T-helper 22 cell (primary cell): ENCODE results near the gene RPTOR.

Source experiments
- DNase-seq: peaks from one replicate; pipeline ENCODE4 v3.0.0-alpha.2; 2020; ENCODE audit warnings: low read depth

RPTOR gene

DNA sequence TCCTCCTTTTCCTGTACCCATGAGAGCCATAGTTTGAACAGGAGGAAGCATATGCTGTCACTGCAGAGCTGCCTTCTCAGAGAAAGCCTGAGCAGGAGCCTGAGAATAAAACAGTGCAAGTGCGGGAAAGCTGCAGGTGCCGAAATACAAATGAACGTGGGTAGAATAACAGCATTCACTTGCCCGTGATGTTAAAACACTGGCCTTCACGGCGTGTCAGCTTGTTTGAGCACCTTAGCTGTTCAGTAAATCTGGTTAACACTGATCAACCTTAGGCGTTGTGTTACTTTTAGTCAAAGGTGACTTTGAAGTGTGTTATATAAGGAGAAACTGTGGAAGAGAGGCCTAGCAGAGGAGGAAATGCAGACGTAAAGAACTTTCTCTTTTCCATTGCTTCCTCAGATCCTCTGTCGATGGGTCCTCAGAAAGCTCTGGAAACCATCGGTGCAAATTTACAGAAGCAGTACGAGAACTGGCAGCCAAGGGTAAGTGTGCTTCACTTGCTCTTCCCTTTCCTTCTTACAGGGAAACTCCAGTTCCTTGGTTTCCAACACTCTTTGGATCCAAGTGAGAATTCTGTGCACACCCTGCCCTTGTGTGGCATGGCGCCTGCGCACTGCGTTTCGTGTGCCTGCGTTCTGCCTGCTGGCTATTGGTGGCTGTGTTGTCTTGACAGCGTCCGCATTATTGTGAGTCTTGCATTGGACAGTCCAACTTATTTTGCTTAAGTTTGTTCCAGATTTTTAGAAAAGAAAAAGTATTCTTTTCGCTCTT is 98.9 kb downstream of the RPTOR start:
- DNase-seq: no peak

DNA sequence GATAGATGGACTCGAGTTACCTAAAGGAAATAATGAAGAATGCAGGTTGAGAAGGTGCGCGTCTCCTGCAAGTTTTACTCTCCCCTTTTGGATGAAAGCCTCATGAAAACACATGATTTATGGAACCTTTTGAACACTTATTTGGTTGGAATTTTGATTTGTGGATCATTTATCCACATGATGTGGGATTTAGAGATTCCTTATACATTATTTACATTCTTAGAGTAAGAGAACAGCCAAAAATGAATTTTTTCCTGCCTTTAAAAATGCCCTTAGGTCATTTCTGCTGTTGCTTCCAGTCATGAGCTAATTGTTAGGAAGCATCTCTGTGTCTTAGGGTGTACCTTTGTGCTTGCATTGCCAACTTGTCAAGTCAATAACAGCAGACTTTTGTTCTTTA is 99.9 kb downstream of the RPTOR start:
- DNase-seq: no peak

DNA sequence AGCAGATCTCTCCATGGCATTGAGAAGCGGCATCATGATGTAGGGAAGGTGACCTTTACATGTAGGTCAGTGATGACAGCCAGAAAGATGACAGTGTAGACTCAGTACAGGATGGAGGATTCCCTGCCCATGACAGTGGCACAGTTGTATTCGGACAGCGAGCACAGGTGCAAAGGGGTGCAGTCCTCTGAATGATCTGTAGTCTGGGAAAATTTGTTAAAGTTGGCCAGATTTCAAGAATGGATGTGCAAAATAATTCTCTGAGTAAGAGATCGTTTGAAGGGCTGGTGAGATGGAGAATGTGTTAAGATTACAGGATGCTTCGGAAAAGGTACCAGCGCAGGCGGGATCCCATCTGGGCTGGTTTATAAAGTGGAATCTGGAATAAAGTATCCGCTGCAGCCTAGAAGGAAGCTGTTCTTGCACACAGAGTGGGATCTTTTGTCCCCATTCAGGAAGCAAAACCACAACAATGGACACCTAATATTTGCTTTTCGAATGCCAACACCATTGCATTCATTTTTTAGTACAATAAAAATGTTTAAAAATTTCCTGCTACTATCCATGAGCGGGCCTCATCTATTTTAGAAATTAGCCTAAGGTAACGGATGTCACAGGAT is 101.2 kb downstream of the RPTOR start:
- DNase-seq: no peak

DNA sequence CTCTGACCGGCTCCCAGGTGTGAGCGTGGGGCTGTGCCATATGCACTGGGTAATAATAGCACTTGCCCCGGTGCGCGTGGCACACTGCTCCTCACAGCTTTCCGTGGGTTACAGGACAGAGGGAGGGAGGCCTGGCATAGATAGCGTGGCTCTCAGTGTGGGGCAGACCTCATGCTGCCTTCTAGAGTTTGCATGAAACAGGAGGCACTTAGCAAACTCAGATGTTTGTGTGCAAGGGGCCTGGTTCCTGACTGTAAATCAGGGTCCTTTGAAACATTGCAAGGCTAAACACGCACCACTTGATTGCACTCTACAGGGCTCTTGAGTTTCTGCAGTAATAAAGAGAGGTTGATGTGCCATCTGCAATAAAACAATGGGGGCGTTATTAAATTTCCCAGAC is 101.7 kb downstream of the RPTOR start:
- no peak for DNase-seq

DNA sequence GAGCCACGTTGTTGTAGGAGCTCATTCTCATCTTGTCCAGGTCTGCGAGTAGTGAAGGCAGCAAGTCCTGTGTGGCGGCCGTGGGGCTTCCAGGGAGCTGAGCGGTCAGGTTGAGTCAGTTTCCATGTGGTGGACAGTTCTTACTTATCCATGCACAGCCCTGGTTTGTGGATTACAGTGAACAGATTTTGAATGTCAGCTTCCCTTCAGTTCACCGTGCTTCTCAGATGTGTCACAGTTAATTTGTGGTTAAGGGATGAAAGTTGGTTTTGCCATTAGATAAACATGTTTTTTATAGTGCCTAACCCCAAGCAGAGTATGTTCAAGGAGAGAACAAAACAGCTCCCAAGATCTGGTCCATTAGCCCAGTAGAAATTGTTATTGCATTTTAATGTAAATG is 103.1 kb downstream of the RPTOR start:
- DNase-seq: no peak

DNA sequence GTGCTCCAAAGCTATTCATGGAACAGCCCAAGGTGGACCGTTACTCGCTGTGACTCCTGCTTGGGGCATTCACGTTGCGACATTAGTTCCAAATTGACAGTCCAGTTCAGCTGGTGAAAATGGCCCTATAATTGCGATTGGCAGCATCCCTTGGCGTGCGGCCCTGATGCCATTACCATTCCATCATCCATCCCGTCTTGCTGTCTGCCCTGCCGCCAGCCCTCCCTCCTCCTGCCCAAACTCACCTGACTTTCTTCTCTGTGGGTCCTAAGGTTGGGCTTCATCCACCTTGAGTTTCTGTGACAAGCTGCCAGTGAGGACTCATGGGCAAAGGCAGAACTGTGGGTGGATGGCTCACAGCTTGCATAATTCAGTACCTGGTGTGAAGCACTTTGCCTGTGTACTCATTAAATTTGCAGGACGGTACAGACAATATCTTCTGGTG is 104.6 kb downstream of the RPTOR start:
- DNase-seq: no peak

DNA sequence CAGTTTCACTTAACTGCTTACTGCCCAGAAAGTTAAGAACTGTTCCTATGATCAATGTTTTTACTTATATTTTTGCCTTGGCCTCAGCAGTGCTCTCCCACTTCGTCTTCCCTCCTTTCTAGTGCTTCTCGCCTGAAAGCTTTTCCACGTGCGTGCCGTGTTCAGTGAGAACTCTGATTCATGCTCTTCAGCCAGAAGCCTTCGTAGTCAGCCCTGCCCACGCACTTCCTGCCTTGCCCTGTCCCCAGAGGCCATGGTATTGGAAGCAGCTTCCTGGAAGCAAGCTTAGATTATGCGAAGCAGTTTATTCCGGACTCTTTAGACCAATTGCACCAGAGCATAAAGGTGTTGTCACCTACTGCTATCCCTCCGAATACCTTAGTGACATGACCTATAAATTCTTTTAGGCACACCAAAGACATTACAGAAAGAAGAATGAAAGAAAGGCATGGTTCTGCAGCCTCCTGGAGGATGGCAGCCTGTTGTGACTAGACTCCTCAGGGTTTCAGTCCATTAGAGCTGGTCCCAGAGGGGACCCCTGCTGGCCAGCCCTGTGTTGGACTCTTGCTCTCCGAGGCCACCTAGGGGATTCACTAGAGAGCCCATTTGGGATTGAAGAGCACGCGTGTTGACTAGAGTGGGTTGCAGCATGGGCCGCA is 105.2 kb downstream of the RPTOR start:
- peak; percentile 21 for DNase-seq

DNA sequence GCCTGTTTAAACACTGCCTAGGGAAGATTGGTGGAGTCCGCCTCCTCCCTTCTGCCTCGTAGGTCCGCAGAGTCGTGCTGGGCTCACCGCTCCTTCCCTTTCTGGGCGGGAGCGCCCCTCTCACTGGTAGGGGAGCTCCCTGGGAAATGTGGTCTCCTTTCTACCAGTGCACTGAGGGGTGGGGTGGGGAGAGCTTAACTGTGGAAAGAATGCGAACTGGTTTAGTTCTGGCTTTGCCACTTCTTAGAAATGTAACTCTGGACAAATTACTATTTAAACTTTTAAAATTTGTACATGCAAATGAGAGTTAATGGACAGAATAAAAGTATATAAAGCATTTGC is 105.7 kb downstream of the RPTOR start:
- DNase-seq: no peak

DNA sequence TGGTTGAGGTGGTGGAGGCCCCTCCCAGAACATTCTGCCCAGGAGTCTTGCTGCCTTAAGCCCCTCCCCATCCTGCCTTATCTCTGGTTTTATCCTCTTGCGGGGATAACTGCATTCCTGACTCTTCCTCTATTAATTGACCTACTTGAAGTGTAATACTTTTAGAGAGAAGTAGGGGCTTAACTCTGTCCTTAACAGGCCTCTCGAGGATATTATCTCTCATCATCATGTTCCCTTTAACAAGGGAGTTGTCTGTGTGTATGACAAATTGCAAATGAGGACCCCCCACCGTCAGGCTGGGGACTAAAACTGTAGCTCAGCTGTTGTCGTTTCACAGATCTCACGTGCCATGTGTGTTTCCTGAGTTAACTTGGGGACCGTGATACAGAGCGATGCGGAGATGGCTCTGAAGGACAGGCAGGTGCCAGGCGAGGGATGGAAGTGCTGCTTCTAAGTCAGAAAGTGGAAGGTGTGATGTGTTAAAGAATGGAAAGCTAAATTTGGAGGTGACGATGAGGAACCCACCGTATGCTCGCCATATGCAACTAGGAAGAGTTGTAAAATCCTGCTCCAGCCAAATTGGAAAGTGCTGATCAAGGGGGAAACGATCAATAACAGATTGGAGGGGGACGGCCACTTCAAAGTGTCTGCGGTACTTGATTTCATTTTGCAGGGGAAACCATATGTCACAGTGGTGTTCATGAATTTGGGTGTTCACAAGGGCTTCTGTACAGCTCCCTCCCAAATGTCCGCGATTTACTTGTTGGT is 106.3 kb downstream of the RPTOR start:
- no peak for DNase-seq

DNA sequence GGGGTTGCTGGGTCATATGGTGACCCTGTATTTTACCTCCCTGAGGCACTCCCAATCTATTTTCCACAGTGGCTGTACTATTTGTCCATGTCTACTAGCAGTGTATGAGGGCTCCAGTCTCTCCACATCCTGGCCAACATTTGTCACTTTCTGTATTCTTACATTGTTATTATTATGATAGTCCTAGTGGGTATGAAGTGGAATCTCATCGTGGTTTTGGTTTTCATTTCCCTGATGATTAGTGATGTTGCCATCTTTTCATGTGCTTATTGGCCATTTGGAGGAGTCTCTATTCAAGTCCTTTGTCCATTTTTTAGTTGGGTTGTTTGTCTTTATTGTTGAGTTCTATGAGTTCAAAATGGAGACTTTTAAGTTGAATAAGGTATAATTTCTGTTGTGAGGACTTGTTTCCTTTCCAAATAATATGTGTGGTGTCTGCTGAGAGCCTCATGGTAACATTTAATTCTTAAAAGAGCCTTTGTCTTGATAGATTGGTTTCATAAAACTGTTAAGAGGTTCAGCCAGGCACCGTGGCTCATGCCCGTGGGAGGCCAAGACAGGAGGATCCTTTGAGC is 108.2 kb downstream of the RPTOR start:
- no peak for DNase-seq

DNA sequence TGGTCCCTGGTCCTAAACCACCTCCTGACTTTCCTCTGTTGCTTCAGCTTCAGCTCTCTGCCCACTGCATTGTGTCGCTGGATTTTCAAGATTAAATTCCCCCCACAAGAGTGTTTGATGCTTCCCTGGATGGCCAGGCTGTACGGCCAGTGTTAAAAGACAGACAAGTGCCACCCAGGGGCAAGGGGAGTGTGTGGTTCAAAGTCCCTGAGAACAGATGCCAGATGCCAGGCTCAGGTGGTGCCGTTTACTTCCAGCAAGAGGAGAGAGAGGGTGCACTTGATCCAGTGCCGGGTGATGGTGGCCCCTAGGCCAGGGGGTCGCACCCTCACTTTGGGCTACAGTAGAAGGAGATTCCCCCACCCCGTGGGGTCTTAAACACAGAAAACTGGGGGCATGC is 109.2 kb downstream of the RPTOR start:
- DNase-seq: no peak

DNA sequence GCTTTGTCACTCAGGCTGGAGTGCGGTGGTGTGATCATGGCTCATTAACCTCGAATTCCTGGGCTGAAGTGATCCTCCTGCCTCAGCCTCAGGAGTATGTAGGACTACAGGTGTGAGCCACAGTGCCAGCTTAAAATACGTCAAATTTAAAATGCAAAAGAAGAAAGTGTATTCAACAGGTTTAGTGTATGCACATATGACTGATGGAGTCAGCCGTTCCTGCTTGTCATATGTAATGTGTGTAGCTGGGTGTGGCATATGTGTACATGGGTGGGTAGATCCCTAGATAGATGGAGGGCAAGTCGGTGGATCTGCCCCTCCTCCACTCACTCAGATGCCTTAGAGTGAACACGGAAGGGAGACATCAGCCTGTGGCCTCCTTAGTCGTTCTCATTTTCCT is 111.0 kb downstream of the RPTOR start:
- no peak for DNase-seq

DNA sequence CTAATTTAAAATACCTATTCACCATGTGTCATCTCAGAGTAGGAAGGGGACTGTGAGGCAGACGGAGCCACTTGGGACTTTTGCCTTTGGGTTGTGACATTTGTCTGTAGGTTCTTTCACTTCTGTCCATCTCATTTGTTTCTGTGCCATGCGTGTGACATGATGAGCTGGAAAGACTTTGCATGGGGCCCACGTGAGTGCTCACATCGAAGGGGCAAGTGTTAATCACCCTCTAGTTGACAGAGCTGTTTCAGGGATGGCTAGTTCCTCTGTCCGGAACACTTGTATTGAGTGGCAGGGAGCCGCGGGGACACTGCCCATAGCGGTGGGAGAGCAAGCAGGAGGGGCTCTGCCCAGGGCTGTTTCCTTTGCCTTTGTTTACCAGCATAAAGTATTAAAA is 112.0 kb downstream of the RPTOR start:
- DNase-seq: no peak

DNA sequence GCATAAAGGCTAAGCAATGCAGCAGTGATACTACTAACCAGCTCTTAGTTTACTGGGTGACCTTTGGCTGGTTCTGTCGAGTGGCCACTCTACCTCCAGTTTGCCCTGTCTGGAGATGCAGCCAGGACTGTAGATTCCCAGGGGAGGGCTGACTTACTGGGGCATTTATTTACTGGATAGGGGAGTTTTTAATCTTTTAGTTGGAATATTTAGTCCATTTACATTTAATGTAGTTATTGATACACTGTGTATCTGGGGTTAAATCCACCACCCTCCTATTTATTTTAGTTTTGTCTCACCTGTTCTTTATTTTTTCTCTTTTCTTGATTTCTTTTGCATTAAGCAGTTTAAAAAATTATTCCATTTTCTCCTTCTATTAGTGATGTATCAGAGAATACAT is 112.9 kb downstream of the RPTOR start:
- no peak for DNase-seq

DNA sequence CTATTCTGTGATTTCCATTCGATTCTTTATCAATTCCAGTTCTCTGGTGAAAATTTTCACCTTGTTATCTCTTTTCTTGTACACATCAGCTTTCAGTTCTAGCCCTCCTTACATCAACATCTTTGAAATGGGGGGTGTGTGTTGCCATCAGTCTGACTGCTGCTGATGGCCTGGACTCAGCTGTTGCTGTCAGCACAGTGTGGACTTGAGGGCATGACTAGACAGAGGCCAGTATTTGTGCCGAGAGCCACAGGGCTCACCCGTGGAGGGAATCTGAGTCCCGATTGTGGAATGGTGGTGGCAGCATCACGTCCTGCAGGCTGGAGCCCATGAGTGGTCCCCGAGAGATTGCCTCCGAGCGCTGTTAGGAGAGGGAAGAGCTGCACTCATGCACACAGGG is 114.2 kb downstream of the RPTOR start:
- no peak for DNase-seq

DNA sequence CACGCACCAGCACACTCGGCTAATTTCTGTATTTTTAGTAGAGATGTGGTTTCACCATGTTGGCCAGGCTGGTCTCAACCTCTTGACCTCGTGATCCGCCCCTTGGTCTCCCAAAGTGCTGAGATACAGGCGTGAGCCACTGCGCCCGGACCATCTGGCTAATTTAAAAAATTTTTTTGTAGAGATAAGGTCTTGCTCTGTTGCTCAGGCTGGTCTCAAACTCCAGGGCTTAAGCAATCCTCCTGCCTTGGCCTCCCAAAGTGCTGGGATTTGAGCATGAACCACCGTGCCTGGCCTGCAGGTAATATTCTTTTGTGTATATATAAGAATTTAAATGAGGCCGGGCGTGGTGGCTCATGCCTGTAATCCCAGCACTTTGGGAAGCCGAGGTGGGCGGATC is 115.0 kb downstream of the RPTOR start:
- DNase-seq: no peak

DNA sequence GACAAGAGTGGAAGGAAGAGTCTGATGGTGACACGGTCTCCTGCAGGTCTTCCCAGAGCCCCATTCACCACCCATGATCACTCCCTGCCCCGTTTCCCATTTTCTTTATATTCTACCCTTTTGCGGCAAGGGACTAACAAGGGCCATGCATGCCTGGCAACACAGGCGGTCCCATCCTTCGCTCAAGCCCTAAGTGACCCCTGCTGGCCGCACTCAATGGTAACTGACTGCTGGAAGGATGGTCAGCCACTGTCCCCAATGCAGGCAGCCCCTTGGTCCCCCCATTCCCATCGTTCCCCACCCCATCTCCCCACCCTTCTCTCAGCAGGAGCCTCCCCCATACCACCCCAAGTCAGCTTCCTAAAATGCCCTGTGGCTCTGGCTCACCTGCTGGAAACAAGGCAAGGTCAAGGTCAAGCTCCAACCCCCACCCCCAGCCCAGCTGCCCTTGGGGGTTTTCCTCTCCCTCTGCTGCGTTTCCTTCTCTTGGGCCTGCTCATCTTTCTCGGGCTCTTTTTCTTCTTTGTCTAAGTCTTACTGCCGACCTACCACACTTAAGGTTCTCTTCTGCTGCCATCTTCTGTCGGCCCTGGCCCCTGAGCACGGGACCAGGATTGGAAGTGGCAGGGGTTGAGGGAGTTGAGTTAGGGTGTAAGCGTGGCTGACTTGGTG is 116.0 kb downstream of the RPTOR start:
- no peak for DNase-seq

DNA sequence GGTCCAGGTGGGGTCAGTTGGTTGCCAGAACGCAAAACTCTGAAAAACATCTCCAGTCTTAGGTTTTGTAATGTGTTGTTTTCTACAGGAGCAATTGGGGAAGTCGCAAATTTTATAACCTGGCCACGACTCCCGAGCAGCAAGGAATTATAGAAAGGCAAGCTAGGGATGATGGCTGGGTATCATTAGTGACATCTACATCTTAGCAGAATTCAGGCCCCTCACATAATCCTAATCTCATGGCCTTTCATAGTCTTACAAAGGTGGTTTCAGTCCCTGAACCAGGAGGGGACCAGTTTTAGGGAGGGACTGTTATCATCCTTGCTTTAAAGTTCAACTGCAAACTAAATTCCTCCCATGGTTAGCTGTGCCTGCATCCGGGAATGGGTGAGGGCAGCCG is 117.9 kb downstream of the RPTOR start:
- DNase-seq: no peak

DNA sequence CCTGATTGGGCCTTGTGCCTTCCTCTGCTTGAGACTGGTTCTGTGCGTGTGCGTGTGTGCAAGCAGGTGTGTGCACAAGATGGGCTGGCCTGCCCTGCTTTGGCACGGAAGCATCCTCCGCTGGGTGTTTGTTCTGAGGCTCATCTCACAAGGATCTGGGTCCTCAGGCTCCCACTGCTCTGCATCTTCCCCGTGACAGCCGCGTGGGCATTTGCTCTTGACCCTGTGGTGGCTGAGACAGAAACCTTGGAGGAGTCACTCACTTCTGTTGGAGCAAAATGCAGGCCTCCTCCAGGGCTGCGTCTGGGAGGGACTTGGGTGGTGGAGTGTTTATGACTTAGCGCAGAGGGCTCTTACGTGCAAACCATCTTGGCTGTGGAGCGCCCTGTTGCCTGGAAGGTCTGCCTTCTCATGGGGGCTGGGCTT is 119.2 kb downstream of the RPTOR start:
- DNase-seq: no peak

DNA sequence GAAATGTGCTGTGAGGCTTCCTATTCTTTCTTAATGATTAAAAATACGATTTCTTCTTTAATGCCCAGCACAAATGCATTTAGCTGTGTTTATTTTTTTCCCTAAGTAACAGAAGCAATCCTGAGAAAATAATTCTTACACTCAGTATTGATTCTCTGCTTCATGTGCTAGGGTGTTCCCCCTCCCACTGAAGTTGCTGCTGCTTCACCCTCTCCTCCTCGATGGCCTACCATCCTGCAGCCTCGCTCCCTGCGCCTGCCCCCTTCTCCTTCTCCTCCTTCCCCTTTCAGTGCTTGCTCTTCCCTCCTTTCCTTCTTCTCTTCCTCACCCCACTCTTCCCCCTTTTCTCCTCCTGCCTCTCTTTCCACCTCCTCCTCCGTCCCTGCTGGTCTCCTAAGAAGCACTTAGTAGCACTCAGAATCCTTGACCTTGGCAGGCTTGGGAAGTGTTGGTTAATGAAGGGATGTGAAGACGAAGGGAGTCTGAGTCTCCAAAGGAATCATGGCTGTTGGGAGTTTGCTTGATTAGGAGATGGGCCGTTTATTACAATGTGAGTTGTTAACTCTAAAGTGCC is 119.7 kb downstream of the RPTOR start:
- DNase-seq: no peak

DNA sequence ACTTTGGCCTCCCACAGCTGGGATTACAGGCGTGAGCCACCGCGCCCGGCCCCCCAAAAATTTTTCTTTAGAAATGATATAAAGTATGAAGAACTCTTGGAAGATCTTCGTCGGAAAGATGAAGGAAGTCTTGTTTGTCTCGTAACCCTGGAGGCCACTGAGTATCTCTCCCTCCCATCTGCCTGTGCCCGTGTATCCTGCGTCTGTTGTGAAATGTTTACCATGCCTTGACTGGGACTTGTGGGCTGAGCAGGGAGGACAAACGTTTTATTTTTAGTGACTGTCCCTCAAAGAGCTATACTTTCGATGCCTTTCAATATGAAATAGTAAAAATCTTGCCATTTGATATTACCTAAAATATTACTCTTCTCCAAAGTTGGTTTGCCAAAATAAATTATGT is 121.2 kb downstream of the RPTOR start:
- no peak for DNase-seq

DNA sequence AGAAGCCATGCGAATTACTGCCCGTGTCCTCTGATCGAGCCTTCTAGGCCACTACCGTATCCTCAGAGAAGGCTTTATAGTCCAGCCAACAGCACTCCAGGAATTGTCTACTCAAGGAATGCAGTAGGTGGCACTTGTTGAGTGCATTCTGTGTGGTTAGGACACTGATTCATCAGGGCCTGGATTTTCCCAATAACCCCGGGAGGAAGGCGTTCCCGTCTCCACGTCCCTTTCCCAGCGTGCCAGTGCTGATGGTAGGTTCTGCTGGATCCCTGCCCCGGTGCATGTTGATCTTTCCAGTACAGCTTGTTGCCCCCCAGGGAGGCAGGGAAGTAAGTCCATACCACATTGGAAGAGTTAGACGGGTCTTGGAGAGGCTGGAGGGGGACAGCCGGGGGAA is 122.2 kb downstream of the RPTOR start:
- no peak for DNase-seq
